ENCODE results near the gene NAA40.

Gene NAA40

GRCh38 chr11:63986932-63987513, 48.2 kb downstream of the NAA40 start:
- no peak for DNase-seq (ENCODE audit: low spot score)

GRCh38 chr11:63991558-63991957, 52.8 kb downstream of the NAA40 start:
- DNase-seq (ENCODE audit: low spot score) = no peak

GRCh38 chr11:63993100-63993499, 54.3 kb downstream of the NAA40 start:
- no peak for DNase-seq (ENCODE audit: low spot score)

DNA sequence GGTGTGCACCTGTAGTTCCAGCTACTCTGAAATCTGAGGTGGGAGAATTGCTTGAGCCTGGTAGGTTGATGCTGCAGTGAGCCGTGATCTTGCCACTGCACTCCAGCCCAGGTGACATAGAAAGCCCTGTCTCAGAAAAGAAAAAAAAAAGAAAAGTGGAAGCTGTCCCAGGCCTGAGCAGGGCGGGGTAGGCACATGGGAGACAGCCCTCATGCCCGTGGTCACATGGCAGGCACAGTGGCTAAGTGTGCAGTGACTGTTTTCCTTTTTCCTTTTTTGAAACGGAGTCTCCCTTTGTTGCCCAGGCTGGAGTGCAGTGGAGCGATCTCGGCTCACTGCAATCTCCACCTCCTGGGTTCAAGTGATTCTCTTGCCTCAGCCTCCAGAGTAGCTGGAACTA, 55.2 kb downstream of the NAA40 start:
- no peak for DNase-seq (ENCODE audit: low spot score)

DNA sequence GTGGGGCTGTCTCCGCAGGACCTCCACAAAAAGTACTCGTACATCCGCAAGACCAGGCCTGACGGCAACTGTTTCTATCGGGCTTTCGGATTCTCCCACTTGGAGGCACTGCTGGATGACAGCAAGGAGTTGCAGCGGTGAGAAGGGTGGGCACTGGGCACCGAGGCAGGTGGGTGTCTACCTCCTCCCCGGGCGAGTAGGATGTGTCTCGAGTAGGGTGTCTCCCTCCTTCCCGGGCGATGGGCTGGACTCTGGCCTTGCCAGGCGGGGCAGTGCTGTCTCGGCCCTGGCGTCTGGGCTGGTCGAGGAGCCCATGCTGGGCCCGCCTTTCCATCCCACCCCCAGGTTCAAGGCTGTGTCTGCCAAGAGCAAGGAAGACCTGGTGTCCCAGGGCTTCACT, 57.7 kb downstream of the NAA40 start:
- no peak for DNase-seq (ENCODE audit: low spot score)

GRCh38 chr11:63997104-63997700, 58.4 kb downstream of the NAA40 start:
- no peak for DNase-seq (ENCODE audit: low spot score)

GRCh38 chr11:63997801-63998337, 59.1 kb downstream of the NAA40 start:
- DNase-seq (ENCODE audit: low spot score) = no peak

GRCh38 chr11:63998558-63999348, 60.0 kb downstream of the NAA40 start:
- no peak for DNase-seq (ENCODE audit: low spot score)

DNA sequence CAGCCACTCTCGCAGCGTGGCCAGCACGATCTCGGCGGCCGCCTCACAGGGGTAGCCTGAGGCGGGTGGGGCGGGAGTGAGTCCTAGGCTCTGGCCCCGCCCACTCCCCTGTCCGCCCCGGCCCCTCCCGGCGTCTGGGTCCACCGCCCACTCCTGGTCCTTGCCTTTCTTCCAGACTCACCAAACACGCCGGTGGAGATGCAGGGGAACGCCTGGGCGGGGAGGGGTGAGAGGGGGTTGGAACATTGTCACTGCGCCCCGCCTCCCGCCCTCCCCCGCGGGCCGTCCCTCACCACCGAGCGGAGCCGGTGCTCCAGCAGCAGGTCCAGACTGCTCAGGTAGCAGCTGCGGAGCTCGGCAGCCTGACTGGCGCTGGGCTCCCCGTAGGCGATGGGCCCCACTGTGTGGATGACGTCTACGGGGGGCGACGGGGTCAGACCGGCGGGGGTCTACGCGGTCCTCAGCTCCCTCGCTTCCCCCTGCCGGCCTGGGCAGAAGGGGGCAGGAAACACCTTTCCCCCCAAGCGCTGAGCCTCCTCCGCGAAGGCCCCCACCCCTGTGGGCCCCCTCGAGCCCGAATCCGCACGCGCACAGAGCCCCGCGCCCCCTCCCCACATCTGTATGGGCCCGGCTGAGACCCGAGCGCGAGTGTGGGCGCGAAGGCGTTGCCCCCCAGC, 60.7 kb downstream of the NAA40 start:
- no peak for DNase-seq (ENCODE audit: low spot score)

GRCh38 chr11:64000026-64000739, 61.4 kb downstream of the NAA40 start:
- DNase-seq (ENCODE audit: low spot score) = no peak

GRCh38 chr11:64000740-64001483, 62.1 kb downstream of the NAA40 start:
- no peak for DNase-seq (ENCODE audit: low spot score)

DNA sequence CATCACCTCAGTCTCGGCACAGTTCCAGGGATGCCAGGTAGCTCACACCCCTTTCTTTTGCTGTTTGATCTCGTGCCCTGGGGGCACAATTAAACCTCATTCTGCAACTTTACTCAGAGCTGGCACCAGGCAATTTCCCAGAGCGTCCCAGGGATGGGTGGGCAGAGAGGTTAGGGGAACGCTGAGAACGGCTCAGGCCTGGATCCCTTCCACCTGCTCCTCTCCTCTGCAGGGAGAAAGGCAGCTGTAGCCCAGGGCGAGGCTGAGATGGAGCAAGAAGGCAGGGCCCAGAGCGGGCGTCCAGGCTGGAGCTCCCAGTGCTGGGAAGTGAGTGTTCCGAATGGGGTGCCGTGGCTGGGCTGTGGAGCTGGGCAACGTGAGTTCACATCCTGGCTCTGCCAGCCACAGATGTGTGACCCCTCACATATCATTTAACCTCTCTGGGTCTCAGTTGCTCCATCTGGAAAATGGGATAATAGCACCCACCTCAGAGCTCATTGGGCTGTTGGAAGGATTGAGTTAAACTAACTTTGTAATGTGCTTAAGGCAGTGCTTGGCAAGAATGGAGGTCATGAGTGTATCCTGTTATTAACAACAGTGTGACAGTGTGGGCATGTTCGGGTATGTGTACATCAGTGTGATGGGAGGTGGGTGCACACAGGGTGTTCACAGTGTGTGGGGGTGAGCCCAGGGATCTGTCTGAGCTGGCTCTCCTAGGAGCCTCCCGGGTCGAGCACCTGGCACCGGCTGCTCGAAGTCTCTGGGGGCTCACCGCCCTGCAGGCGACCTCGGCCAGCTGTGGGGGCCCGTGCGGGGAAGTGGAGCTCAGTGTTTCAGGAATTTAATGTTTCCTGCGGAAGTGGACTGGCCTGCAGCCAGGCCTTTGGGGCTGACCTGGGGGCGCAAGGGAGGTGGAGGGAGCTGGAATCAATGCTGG, 63.0 kb downstream of the NAA40 start:
- no peak for DNase-seq (ENCODE audit: low spot score)

DNA sequence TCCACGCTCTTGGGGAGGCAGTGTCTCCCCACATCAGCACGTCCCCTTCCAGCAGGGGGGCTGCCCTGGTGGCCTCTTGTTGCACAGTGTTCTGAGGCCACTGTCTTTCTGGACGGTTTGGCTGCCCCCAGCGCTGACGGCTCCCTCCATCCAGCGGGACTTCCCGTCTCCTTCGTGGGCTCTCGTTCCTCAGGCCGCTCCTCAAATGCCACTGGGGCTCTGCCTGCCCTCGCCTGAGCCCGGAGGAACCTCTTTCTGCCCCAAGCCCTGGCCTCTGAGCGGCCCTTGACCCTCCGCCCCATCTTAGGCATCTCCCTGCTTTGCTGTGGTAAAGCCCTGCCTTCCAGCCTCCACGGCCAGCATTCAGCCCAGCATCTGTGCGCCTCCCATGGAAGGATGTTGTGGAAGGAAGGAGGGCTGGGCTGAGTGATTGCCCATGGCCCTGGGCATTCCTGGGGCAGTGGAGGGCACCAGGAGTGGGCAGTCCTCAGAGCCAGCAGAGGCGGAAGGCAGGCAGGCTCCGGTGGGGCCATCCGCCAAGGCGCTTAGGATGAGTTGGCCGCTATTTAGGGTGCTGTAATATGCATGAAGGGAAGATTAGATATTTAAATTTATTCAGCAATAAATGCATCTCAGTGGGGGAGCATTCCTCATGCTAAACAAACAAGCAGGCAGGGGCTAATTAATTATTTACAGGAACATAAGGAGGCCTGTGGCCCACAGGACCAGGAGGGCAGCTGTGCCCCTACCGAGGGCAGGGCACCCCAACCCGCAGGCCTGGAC, 65.2 kb downstream of the NAA40 start:
- no peak for DNase-seq (ENCODE audit: low spot score)

DNA sequence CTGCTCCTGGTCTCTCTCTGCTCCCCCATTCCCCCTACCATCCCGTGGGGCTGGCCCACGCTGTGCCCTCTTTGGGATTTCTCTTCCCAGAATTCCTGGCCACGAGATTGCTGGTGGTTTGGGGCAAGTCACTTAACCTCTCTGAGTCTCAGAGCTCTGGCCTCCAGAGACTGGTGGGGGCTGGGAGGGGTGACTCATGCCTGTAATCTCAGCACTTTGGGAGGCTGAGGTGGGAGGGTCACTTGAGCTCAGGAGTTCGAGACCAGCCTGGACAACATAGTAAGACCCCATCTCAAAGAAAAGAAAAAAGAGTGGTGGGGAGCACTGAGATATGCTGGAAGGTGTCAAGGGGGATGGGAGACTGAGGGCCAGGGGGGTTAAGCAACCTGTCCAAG, 65.8 kb downstream of the NAA40 start:
- DNase-seq (ENCODE audit: low spot score) = no peak

GRCh38 chr11:64005691-64006090, 66.9 kb downstream of the NAA40 start:
- no peak for DNase-seq (ENCODE audit: low spot score)

DNA sequence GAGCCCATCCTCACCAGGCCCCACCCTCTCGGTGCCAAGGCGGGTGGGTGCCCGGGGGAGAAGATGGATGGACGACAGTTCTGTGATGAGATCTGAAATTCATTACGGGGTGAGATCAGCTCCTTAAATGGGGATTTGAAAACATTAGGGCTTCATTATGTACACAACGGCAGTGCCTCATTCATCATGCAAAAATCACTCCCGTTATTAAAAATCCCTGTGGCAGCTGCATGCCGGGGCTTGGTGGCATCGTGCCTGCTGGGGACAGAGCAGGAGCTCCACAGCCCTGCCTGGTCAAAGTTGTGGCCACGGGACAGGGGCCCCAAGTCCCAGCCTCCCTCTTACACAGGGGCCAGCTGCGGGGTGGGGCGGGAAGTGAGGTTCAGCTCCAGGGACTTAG, 67.6 kb downstream of the NAA40 start:
- DNase-seq (ENCODE audit: low spot score) = no peak
